SK-N-SH (cell line): ENCODE data around the gene MCM3AP. TPM values are rescaled to one million over a fixed set of nuclear protein-coding genes. Genes with fewer than 3 reads are reported as not detected.

Experiments
- CTCF ChIA-PET: fragments of 300-600, 350-600 bp; formaldehyde crosslinking; extraction: SDS; loops from one replicate; lab custom pipeline; 2021; lab: Yijun Ruan, JAX
- POLR2A ChIA-PET: fragments of 350-600 bp; sonication (Branson Sonifier 250); formaldehyde crosslinking; extraction: SDS; loops from one replicate; lab custom pipeline; 2020; ENCODE audit warnings: antibody characterized with exemption, inconsistent platforms; lab: Yijun Ruan, JAX
- DNase-seq: peaks from one replicate; pipeline ENCODE4 v3.0.0; 2012
- H2AFZ ChIP-seq: fragments of 200-600 bp; sonication (generic); 2 replicates; pipeline ENCODE4 v1.8.1; 2016; ENCODE audit warnings: antibody characterized with exemption, mild to moderate bottlenecking, low read depth
- H3F3A ChIP-seq: fragments of 200-600 bp; sonication (generic); replicated peaks from 2 replicates; pipeline ENCODE3; 2016; ENCODE audit warnings: antibody characterized with exemption, mild to moderate bottlenecking; ENCODE audit not compliant: insufficient read depth
- H3K27ac ChIP-seq, 2 experiments: fragments of 200-500 bp in 1 of 2; fragments of 200-600 bp in 1 of 2; sonication (Bioruptor generic) in 1 of 2; sonication (generic), shearing (Covaris generic) in 1 of 2; 2 replicates each; pipeline versions ENCODE4 v1.5.1 to v1.6.1; 2014 to 2016; ENCODE audit warnings: low read depth in 2 of 2, inconsistent platforms in 1 of 2, low read length in 1 of 2, mild to moderate bottlenecking in 1 of 2, mixed read lengths in 1 of 2
- H3K27me3 ChIP-seq: fragments of 200-600 bp; sonication (generic), shearing (Covaris generic); 2 replicates; pipeline ENCODE4 v1.6.1; 2016; ENCODE audit warnings: mixed run types; ENCODE audit not compliant: insufficient read depth
- H3K36me3 ChIP-seq, 2 experiments: fragments of 200-500 bp in 1 of 2; fragments of 200-600 bp in 1 of 2; sonication (Bioruptor generic) in 1 of 2; sonication (generic) in 1 of 2; replicated peaks in 1 of 2; 2 replicates each; pipeline versions ENCODE3 to v1.5.1; 2014 to 2016; ENCODE audit warnings: low read length in 1 of 2, mild to moderate bottlenecking in 1 of 2; ENCODE audit not compliant: insufficient read depth in 2 of 2, control insufficient read depth in 1 of 2
- H3K4me1 ChIP-seq, 2 experiments: fragments of 200-500 bp in 1 of 2; fragments of 200-600 bp in 1 of 2; sonication (Bioruptor generic) in 1 of 2; sonication (generic), shearing (Covaris generic) in 1 of 2; 2 replicates each; pipeline versions ENCODE4 v1.5.1 to v1.6.1; 2014 to 2016; ENCODE audit warnings: low read depth in 1 of 2, low read length in 1 of 2, mixed run types in 1 of 2; ENCODE audit not compliant: insufficient read depth in 2 of 2, control insufficient read depth in 1 of 2
- H3K4me2 ChIP-seq: fragments of 200-600 bp; sonication (generic), shearing (Covaris generic); 2 replicates; pipeline ENCODE4 v1.6.1; 2017; ENCODE audit warnings: mixed run types
- H3K4me3 ChIP-seq, 2 experiments: fragments of 200-500 bp in 1 of 2; fragments of 200-600 bp in 1 of 2; sonication (Bioruptor generic) in 1 of 2; sonication (generic), shearing (Covaris generic) in 1 of 2; 2 replicates each; pipeline versions ENCODE4 v1.5.1 to v1.8.1; 2014 to 2016; ENCODE audit warnings: low read depth in 2 of 2, inconsistent platforms in 1 of 2, low read length in 1 of 2, mild to moderate bottlenecking in 1 of 2, mixed read lengths in 1 of 2, moderate library complexity in 1 of 2
- H3K79me2 ChIP-seq: fragments of 200-600 bp; sonication (generic); 2 replicates; pipeline ENCODE4 v1.8.1; 2017; ENCODE audit warnings: mild to moderate bottlenecking; ENCODE audit not compliant: insufficient read depth
- H3K9ac ChIP-seq: fragments of 200-600 bp; sonication (generic); 2 replicates; pipeline ENCODE4 v1.6.1; 2017; ENCODE audit warnings: mixed run types
- H3K9me2 ChIP-seq: fragments of 200-600 bp; sonication (generic); 2 replicates; pipeline ENCODE4 v1.6.1; 2017; ENCODE audit warnings: mixed run types
- H3K9me3 ChIP-seq: fragments of 200-600 bp; sonication (generic); 2 replicates; pipeline ENCODE4 v1.6.1; 2017; ENCODE audit warnings: mixed run types, mild to moderate bottlenecking, moderate library complexity
- H4K20me1 ChIP-seq: fragments of 200-600 bp; sonication (generic); 2 replicates; pipeline ENCODE4 v1.6.1; 2017; ENCODE audit warnings: mild to moderate bottlenecking, mixed run types; ENCODE audit not compliant: insufficient read depth
- ELF1 ChIP-seq: IDR thresholded peaks from 2 replicates; pipeline ENCODE4 v1.4.0; 2012
- EP300 ChIP-seq, 2 experiments: IDR thresholded peaks; 2 replicates each; pipeline versions ENCODE4 v1.4.0 to v1.6.1; 2012; ENCODE audit warnings: borderline replicate concordance in 1 of 2, low read depth in 1 of 2, low read length in 1 of 2
- EZH2phosphoT487 ChIP-seq: fragments of 200-600 bp; sonication (generic); IDR thresholded peaks from 2 replicates; pipeline ENCODE4 v1.6.1; 2017; ENCODE audit warnings: low read depth, mixed run types, mild to moderate bottlenecking, antibody characterized with exemption, moderate library complexity, borderline replicate concordance
- FOSL2 ChIP-seq: IDR thresholded peaks from 2 replicates; pipeline ENCODE4 v1.4.0; 2012; ENCODE audit warnings: low read depth, mild to moderate bottlenecking, moderate library complexity, borderline replicate concordance
- FOXJ3 ChIP-seq: sonication (generic); formaldehyde crosslinking; IDR thresholded peaks from 2 replicates; pipeline ENCODE4 v1.5.1; 2020; ENCODE audit warnings: mild to moderate bottlenecking, missing genetic modification reagents
- GATA2 ChIP-seq: sonication (generic); formaldehyde crosslinking; IDR thresholded peaks from 2 replicates; pipeline ENCODE4 v1.5.0; 2020; ENCODE audit warnings: mild to moderate bottlenecking, missing genetic modification reagents
- JUND ChIP-seq: IDR thresholded peaks from 2 replicates; pipeline ENCODE4 v1.4.0; 2012
- RCOR1 ChIP-seq: fragments of 150-350 bp; IDR thresholded peaks from 2 replicates; pipeline ENCODE4 v1.6.1; 2017; ENCODE audit warnings: antibody characterized with exemption, low read length
- SIN3A ChIP-seq: IDR thresholded peaks from 2 replicates; pipeline ENCODE4 v1.6.1; 2012; ENCODE audit warnings: low read depth, mild to moderate bottlenecking, low read length, moderate library complexity, borderline replicate concordance
- SMC3 ChIP-seq: IDR thresholded peaks from 2 replicates; pipeline ENCODE4 v1.6.1; 2012; ENCODE audit warnings: low read depth, low read length, improper control_type of control experiment
- TAF1 ChIP-seq: IDR thresholded peaks from 2 replicates; pipeline ENCODE4 v1.6.1; 2012; ENCODE audit warnings: low read depth, mild to moderate bottlenecking, low read length, moderate library complexity, borderline replicate concordance
- TCF12 ChIP-seq: IDR thresholded peaks from 2 replicates; pipeline ENCODE4 v1.4.0; 2012
- WGBS: methylation state at CpG from one replicate; pipeline ENCODE4 v1.1.6; 2017; ENCODE audit warnings: low lambda C conversion rate; 5-methylcytosine and 5-hydroxymethylcytosine counted together
- polyA plus RNA-seq, 3 experiments: library from polyadenylated mRNA; depleted of rRNA; stranded (reverse); fragments of >200 nt; gene quantifications; 2 replicates each; pipeline ENCODE4 v1.2.3, GENCODE V29; 2012
- TF ChIP-seq, protein P1 (sequence below): IDR thresholded peaks from 2 replicates; pipeline ENCODE4 v1.6.1; 2012; ENCODE audit warnings: mild to moderate bottlenecking, low read depth, low read length, moderate library complexity
- TF ChIP-seq, protein P2 (sequence below): IDR thresholded peaks from 2 replicates; pipeline ENCODE4 v1.4.0; 2012; ENCODE audit warnings: low read depth, borderline replicate concordance
- TF ChIP-seq, protein P3 (sequence below): fragments of 200-600 bp; sonication (generic); IDR thresholded peaks from 2 replicates; pipeline ENCODE4 v1.6.1; 2017; ENCODE audit warnings: antibody characterized with exemption, mild to moderate bottlenecking, moderate library complexity
- TF ChIP-seq, protein P4 (sequence below): IDR thresholded peaks from 2 replicates; pipeline ENCODE4; 2012
- TF ChIP-seq, protein P5 (sequence below): fragments of 150-350 bp; IDR thresholded peaks from 2 replicates; pipeline ENCODE4 v1.6.1; 2017; ENCODE audit warnings: antibody characterized with exemption, low read length, low read depth, borderline replicate concordance

The MCM3AP gene
- polyA plus RNA-seq, 1 of the 3 experiments (the other 2 are of a cell fraction) = 42.9 TPM

DNA sequence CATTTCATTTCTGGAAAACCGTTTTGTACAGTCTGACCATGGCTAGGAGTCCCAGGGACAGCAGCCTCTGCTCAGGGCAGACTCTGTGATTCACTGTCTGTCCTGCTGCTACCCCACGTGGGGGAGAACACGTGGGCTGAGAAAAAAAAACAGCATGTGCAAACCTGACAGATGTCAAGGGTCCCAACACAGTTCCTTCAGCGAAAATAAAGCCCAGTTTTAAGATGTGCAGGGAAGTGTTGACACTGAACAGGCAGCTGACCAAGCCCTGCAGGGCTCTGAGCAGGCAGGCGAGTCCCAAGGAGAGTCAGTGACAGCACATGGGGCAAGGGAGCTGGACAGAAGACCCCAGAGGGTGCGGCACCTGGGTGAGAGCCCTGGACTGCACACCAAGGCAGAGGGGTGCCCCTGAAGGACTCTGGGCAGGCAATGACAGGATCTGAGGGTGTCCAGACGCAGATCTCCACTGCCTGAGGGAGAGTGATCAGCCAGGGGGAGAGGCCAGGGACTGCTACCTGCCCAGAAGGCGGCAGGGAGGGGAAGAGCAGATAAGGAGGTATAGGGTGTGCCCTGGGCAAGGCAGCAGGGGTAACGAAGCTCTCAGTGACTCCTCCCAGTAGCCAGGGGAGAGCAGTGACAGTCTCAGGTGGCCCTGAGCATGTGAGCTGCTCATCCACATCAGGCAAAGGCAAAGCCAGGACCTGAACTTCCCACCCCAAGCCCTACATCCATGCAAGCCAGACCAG lies 96.0 kb downstream of the MCM3AP start (continued):
- no peak for TF ChIP-seq SMC3

DNA sequence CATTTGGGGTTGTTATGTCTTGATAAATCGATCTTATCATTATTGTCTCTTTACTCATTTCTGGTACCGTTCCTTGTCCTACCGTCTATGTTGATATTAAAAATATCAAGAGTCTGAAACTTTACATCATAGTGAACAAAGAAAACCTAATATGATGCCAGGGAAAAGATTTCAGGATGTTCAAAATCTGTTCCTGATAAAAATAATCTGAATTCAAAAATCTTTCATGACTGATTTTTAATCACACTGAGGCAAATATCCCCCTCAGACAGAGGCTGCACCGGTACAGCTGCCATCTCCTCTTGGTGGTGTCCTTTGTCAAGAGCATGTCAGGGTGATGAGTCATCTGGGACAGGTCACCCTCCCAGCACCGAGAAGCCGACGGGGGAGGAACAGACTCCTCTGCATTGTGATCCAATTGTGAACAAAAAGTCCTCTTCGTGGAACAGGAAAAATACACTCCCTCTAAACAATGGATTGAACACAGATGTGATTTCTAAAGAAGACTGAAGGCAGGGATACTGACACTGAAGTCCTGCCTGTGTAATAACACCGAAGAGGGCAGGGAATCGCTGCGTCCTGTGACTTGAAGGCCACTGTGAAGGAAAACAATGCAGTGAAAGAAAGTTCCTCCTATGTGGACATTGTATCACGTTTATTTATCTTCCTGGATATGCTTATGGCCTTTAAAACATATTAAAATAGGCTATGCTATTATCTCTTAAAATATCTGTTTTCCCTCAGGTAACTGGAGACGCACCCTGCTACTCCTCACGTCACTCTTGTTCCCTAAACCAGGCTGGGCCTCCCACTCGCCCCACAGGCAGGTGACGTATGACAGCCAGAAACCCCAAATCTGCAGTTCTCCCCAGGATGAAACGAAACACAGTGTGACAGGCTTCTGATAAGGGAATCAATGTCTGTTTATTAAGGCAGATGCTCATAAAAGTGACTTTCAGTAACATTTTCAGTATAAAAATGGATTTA lies 96.9 kb downstream of the MCM3AP start:
- TF ChIP-seq EP300 (IDR thresholded peaks at IDR 0.05; ENCODE audit: borderline replicate concordance in 1 of 2, low read depth in 1 of 2, low read length in 1 of 2) (no peak), FOSL2 (peak; percentile 73; the same call in 1 of the 2 replicates), FOXJ3 (CRISPR knock-in tag) (no peak), GATA2 (CRISPR knock-in tag) (peak; percentile 14; the same call in 1 of the 2 replicates), SIN3A (no peak), TCF12 (peak; percentile 42; the same call in 1 of the 2 replicates), EZH2phosphoT487 (no peak), RCOR1 (no peak), JUND (peak; percentile 53; the same call in 1 of the 2 replicates), ELF1 (no peak), TAF1 (no peak), SMC3 (0 out of 2 replicates have a peak, but pooled peaks have one; percentile 12)
- TF ChIP-seq, protein P1, sequence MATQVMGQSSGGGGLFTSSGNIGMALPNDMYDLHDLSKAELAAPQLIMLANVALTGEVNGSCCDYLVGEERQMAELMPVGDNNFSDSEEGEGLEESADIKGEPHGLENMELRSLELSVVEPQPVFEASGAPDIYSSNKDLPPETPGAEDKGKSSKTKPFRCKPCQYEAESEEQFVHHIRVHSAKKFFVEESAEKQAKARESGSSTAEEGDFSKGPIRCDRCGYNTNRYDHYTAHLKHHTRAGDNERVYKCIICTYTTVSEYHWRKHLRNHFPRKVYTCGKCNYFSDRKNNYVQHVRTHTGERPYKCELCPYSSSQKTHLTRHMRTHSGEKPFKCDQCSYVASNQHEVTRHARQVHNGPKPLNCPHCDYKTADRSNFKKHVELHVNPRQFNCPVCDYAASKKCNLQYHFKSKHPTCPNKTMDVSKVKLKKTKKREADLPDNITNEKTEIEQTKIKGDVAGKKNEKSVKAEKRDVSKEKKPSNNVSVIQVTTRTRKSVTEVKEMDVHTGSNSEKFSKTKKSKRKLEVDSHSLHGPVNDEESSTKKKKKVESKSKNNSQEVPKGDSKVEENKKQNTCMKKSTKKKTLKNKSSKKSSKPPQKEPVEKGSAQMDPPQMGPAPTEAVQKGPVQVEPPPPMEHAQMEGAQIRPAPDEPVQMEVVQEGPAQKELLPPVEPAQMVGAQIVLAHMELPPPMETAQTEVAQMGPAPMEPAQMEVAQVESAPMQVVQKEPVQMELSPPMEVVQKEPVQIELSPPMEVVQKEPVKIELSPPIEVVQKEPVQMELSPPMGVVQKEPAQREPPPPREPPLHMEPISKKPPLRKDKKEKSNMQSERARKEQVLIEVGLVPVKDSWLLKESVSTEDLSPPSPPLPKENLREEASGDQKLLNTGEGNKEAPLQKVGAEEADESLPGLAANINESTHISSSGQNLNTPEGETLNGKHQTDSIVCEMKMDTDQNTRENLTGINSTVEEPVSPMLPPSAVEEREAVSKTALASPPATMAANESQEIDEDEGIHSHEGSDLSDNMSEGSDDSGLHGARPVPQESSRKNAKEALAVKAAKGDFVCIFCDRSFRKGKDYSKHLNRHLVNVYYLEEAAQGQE = no peak
- TF ChIP-seq, protein P2, sequence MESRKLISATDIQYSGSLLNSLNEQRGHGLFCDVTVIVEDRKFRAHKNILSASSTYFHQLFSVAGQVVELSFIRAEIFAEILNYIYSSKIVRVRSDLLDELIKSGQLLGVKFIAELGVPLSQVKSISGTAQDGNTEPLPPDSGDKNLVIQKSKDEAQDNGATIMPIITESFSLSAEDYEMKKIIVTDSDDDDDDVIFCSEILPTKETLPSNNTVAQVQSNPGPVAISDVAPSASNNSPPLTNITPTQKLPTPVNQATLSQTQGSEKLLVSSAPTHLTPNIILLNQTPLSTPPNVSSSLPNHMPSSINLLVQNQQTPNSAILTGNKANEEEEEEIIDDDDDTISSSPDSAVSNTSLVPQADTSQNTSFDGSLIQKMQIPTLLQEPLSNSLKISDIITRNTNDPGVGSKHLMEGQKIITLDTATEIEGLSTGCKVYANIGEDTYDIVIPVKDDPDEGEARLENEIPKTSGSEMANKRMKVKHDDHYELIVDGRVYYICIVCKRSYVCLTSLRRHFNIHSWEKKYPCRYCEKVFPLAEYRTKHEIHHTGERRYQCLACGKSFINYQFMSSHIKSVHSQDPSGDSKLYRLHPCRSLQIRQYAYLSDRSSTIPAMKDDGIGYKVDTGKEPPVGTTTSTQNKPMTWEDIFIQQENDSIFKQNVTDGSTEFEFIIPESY = no peak
- TF ChIP-seq, protein P3, sequence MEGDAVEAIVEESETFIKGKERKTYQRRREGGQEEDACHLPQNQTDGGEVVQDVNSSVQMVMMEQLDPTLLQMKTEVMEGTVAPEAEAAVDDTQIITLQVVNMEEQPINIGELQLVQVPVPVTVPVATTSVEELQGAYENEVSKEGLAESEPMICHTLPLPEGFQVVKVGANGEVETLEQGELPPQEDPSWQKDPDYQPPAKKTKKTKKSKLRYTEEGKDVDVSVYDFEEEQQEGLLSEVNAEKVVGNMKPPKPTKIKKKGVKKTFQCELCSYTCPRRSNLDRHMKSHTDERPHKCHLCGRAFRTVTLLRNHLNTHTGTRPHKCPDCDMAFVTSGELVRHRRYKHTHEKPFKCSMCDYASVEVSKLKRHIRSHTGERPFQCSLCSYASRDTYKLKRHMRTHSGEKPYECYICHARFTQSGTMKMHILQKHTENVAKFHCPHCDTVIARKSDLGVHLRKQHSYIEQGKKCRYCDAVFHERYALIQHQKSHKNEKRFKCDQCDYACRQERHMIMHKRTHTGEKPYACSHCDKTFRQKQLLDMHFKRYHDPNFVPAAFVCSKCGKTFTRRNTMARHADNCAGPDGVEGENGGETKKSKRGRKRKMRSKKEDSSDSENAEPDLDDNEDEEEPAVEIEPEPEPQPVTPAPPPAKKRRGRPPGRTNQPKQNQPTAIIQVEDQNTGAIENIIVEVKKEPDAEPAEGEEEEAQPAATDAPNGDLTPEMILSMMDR = no peak
- TF ChIP-seq, protein P4, sequence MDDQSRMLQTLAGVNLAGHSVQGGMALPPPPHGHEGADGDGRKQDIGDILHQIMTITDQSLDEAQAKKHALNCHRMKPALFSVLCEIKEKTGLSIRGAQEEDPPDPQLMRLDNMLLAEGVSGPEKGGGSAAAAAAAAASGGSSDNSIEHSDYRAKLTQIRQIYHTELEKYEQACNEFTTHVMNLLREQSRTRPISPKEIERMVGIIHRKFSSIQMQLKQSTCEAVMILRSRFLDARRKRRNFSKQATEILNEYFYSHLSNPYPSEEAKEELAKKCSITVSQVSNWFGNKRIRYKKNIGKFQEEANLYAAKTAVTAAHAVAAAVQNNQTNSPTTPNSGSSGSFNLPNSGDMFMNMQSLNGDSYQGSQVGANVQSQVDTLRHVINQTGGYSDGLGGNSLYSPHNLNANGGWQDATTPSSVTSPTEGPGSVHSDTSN = peak; percentile 61
- TF ChIP-seq, protein P5, sequence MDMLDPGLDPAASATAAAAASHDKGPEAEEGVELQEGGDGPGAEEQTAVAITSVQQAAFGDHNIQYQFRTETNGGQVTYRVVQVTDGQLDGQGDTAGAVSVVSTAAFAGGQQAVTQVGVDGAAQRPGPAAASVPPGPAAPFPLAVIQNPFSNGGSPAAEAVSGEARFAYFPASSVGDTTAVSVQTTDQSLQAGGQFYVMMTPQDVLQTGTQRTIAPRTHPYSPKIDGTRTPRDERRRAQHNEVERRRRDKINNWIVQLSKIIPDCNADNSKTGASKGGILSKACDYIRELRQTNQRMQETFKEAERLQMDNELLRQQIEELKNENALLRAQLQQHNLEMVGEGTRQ = no peak
- TF ChIP-seq, all 33 proteins: peak for 6
- no peak overlapping the region for H3K4me3 ChIP-seq
- peak overlapping the region; percentile 61 for H3K4me2 ChIP-seq
- H3K4me1 ChIP-seq = peaks cover 20 to 27% of the 10 kb centered on the region in 2 experiments
- ChIA-PET CTCF (interaction anchor here (0.7 to 2.0 kb wide), 4 partner anchors 12 to 45 kb away, joined by 3 to 6 read pairs (median 4); no protein-coding TSS in a partner anchor), POLR2A (no interaction called here)
- H3K27me3 ChIP-seq = no peaks in the 10 kb centered on the region
- H3K79me2 ChIP-seq = no peaks in the 10 kb centered on the region
- H3K27ac ChIP-seq = peak overlapping the region; percentile 51 to 89
- no peaks in the 10 kb centered on the region for H3K9me3 ChIP-seq
- peaks cover 0 to 8% of the 10 kb centered on the region in 2 experiments for H3K36me3 ChIP-seq
- peaks cover 10% of the 10 kb centered on the region for H3F3A ChIP-seq
- DNase-seq = peak; percentile 72
- no peak overlapping the region for H2AFZ ChIP-seq
- H3K9me2 ChIP-seq = no peaks in the 10 kb centered on the region
- WGBS = 44% methylated on average over 17 of the region's 17 CpGs
- H3K9ac ChIP-seq = peak overlapping the region; percentile 27; the same call in 1 of the 2 replicates
- H4K20me1 ChIP-seq = no peaks in the 10 kb centered on the region
